Astrocyte (in vitro differentiated cells and primary cell): ENCODE data around the gene TMEM175. TPM values are rescaled to one million over a fixed set of nuclear protein-coding genes. Genes with fewer than 3 reads are reported as not detected.

Experiments used
- DNase-seq: peaks from one replicate; pipeline ENCODE4 v3.0.0-alpha.2; 2010; ENCODE audit warnings: low read depth
- FAIRE-seq: peaks from 2 replicates; lab custom pipeline; 2011; peaks lifted over from hg19 to GRCh38; lab: Jason Lieb, UNC
- H2AFZ ChIP-seq: 2 replicates; pipeline ENCODE4 v1.6.0; 2012; ENCODE audit warnings: low read depth, low read length, inconsistent platforms
- H3K27ac ChIP-seq: 2 replicates; pipeline ENCODE4 v1.5.1; 2011; ENCODE audit warnings: low read depth, low read length, inconsistent platforms
- H3K27me3 ChIP-seq: 2 replicates; pipeline ENCODE4 v1.6.0; 2011; ENCODE audit warnings: low read length, inconsistent platforms; ENCODE audit not compliant: insufficient read depth
- H3K36me3 ChIP-seq: 2 replicates; pipeline ENCODE4 v1.5.1; 2011; ENCODE audit warnings: low read length, inconsistent platforms; ENCODE audit not compliant: insufficient read depth
- H3K4me1 ChIP-seq: 2 replicates; pipeline ENCODE4 v1.5.1; 2011; ENCODE audit warnings: low read length, inconsistent platforms; ENCODE audit not compliant: insufficient read depth
- H3K4me2 ChIP-seq: 2 replicates; pipeline ENCODE4 v1.6.0; 2012; ENCODE audit warnings: low read length, inconsistent platforms
- H3K4me3 ChIP-seq: 2 replicates; pipeline ENCODE4 v1.5.1; 2011; ENCODE audit warnings: low read depth, mild to moderate bottlenecking, low read length, inconsistent platforms; ENCODE audit not compliant: insufficient read depth
- H3K79me2 ChIP-seq: 2 replicates; pipeline ENCODE4 v1.6.0; 2012; ENCODE audit warnings: mild to moderate bottlenecking, low read length, inconsistent platforms; ENCODE audit not compliant: insufficient read depth
- H3K9ac ChIP-seq: 2 replicates; pipeline ENCODE4 v1.6.0; 2012; ENCODE audit warnings: mild to moderate bottlenecking, low read length, inconsistent platforms
- H3K9me3 ChIP-seq: 2 replicates; pipeline ENCODE4 v1.5.1; 2012; ENCODE audit warnings: low read depth, mild to moderate bottlenecking, low read length, inconsistent platforms; ENCODE audit not compliant: insufficient read depth
- H4K20me1 ChIP-seq: 2 replicates; pipeline ENCODE4 v1.6.0; 2012; ENCODE audit warnings: low read length, inconsistent platforms; ENCODE audit not compliant: insufficient read depth
- H3K27ac Mint-ChIP-seq: one replicate; pipeline ENCODE4 v1.8.0; 2021; ENCODE audit warnings: mild to moderate bottlenecking, mixed read lengths; ENCODE audit not compliant: unreplicated experiment
- H3K27me3 Mint-ChIP-seq: one replicate; pipeline ENCODE4 v1.8.0; 2021; ENCODE audit warnings: low read depth, mixed read lengths; ENCODE audit not compliant: unreplicated experiment
- H3K36me3 Mint-ChIP-seq: one replicate; pipeline ENCODE4 v1.8.0; 2021; ENCODE audit warnings: low read depth, mixed read lengths; ENCODE audit not compliant: unreplicated experiment
- H3K4me1 Mint-ChIP-seq: one replicate; pipeline ENCODE4 v1.8.0; 2021; ENCODE audit warnings: low read depth, mixed read lengths; ENCODE audit not compliant: unreplicated experiment
- H3K4me3 Mint-ChIP-seq: one replicate; pipeline ENCODE4 v1.8.0; 2021; ENCODE audit warnings: mild to moderate bottlenecking, moderate library complexity, mixed read lengths; ENCODE audit not compliant: unreplicated experiment
- H3K9me3 Mint-ChIP-seq: one replicate; pipeline ENCODE4 v1.8.0; 2021; ENCODE audit warnings: mild to moderate bottlenecking, mixed read lengths; ENCODE audit not compliant: unreplicated experiment
- CTCF ChIP-seq: IDR thresholded peaks from 2 replicates; pipeline ENCODE4 v1.5.1; 2011; ENCODE audit warnings: low read depth, mild to moderate bottlenecking, inconsistent platforms, low read length, moderate library complexity; ENCODE audit not compliant: insufficient read depth
- EZH2 ChIP-seq: IDR thresholded peaks from 2 replicates; pipeline ENCODE4 v1.6.1; 2012; ENCODE audit warnings: mild to moderate bottlenecking, low read length, inconsistent platforms; ENCODE audit not compliant: insufficient read depth
- total RNA-seq: library from RNA; stranded (reverse); gene quantifications from 2 replicates; pipeline ENCODE4 v1.2.1, GENCODE V29; 2021

Gene TMEM175
- total RNA-seq, 1 donor from 2014 or later, result 22.1 TPM

DNA sequence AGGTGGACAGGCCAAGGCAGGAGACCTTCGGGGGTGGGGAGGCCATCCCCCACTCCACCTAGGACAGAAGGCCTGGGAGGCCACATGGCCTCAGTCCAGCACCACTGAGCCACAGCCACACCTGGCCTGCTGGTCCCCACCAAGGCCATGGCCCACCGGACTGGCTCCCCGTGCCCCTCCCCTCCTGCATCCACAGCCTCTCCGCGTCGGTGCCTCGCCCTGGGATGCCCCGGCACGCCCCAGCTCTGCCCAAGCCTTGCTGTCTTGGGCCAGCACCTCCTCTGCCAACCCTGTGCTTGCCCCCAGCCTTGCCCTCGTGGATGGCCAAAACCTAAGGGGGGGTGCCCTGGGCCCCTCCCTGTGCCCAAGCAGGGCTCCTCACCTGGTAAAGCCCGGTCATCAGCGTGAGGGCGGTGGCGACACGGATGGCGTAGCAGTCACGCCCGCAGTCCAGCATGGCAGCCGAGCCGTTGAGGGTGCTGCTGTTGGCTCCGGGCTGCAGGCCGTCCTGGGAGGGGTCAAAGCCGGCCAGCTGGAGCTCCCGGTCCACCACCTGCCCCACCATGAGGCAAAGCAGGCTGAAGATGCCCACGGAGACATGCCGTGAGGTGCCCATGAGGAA is 58.6 kb downstream of the TMEM175 start:
- peaks cover 12% of the 10 kb centered on the region for H4K20me1 ChIP-seq
- no peak for DNase-seq
- no peak overlapping the region for H3K4me3 ChIP-seq
- Mint-ChIP-seq H3K4me3 (no peak overlapping the region), H3K27me3 (peaks cover 4% of the 10 kb centered on the region), H3K9me3 (no peaks in the 10 kb centered on the region), H3K27ac (no peak overlapping the region), H3K4me1 (peaks cover 3% of the 10 kb centered on the region), H3K36me3 (peaks cover 3% of the 10 kb centered on the region)
- no peak overlapping the region for H3K4me2 ChIP-seq
- H3K27me3 ChIP-seq, result no peaks in the 10 kb centered on the region
- H3K9ac ChIP-seq, result no peak overlapping the region
- TF ChIP-seq CTCF (no peak), EZH2 (no peak)
- peaks cover 18% of the 10 kb centered on the region for H3K4me1 ChIP-seq
- no peak overlapping the region for H2AFZ ChIP-seq
- no peaks in the 10 kb centered on the region for H3K36me3 ChIP-seq
- H3K9me3 ChIP-seq, result no peaks in the 10 kb centered on the region
- H3K27ac ChIP-seq, result no peak overlapping the region
- FAIRE-seq, result no peak
- no peaks in the 10 kb centered on the region for H3K79me2 ChIP-seq

DNA sequence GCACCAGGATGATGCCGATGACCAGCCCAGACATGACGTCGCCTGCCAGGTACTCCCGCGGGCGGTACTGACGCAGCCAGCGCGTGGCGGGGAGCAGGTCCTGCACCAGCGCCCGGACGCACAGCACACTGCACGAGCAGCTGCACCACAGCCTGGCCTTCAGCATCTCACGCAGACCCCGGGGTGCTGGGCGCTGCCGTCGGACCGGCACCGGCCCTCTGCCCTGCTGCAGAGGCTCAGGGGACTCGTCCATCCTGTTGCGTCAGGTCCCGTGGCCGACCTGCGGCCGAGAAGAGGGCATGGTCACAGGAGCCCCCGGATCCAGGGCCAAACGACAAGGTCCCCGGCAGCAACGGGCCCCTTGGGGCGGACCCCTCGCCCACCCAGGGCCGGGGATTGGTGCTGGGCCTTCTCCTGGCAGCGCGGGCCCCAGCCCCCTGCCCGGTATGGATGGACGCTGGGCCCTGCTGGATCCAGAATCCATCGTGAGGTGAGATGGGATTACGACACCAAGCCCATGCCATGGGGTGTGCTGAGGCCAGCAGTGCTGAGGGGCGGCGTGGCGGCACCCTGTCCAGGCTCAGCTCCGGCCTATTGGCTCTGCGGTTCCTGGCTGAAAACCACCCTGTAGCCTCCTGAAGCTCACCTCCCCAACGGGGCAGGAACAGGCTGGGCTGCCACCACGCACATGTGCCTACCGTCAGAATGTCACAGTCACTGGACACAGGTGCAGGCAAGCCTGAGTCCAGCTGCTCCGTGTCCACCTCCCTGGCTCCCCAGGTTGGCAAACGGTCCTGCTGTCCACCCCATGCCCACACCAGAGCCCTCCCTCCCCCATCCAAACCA is 59.4 kb downstream of the TMEM175 start:
- no peak overlapping the region for H3K27ac ChIP-seq
- H3K4me3 ChIP-seq, result no peak overlapping the region
- DNase-seq (no peak), FAIRE-seq (no peak)
- no peaks in the 10 kb centered on the region for H3K36me3 ChIP-seq
- Mint-ChIP-seq H3K27me3 (peaks cover 7% of the 10 kb centered on the region), H3K4me3 (no peak overlapping the region), H3K36me3 (peaks cover 3% of the 10 kb centered on the region), H3K27ac (no peak overlapping the region), H3K4me1 (no peaks in the 10 kb centered on the region), H3K9me3 (no peaks in the 10 kb centered on the region)
- H3K79me2 ChIP-seq, result no peaks in the 10 kb centered on the region
- H4K20me1 ChIP-seq, result peaks cover 15% of the 10 kb centered on the region
- H3K9me3 ChIP-seq, result no peaks in the 10 kb centered on the region
- no peak overlapping the region for H2AFZ ChIP-seq
- H3K4me1 ChIP-seq, result peaks cover 11% of the 10 kb centered on the region
- no peak for TF ChIP-seq CTCF
- no peak for TF ChIP-seq EZH2
- peaks cover 5% of the 10 kb centered on the region for H3K27me3 ChIP-seq
- no peak overlapping the region for H3K9ac ChIP-seq
- no peak overlapping the region for H3K4me2 ChIP-seq
